Activated T-cell treated with anti-CD3 and anti-CD28 coated beads for 1 hour (primary cell): ENCODE measurements around the gene PNKP.

Experiments used
- DNase-seq: peaks from one replicate; pipeline ENCODE4 v3.0.0-alpha.2; 2020; ENCODE audit warnings: low read depth

The PNKP gene

DNA sequence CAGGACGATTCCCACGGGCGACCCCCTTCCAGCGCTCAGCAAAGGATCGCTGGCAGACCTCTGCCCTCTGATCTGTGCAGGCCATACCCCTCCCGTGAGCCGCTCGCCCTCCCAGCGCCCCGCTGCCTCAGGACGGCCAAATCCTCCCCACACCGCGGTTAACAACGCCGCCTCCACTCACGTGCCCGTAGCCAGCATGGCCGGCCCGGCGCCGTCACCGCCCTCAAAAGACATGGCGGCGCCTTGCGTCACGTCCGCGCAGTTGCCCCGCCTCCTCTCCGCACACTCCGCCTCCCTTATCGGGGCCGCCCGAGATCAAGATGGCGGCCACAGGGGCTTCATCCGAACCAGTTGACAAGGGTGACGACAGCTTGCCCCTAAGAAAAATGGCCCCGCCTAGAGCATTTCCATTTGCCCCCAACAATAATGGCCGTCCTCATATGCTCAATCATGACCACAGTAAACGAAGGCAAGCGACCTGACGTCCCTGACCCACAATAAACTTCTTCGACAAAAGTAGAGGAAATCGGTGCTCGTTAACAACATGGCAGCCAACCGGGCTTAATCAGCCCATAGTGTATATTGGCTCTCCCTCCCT lies 9.1 kb upstream of the PNKP start:
- peak; percentile 96 for DNase-seq

DNA sequence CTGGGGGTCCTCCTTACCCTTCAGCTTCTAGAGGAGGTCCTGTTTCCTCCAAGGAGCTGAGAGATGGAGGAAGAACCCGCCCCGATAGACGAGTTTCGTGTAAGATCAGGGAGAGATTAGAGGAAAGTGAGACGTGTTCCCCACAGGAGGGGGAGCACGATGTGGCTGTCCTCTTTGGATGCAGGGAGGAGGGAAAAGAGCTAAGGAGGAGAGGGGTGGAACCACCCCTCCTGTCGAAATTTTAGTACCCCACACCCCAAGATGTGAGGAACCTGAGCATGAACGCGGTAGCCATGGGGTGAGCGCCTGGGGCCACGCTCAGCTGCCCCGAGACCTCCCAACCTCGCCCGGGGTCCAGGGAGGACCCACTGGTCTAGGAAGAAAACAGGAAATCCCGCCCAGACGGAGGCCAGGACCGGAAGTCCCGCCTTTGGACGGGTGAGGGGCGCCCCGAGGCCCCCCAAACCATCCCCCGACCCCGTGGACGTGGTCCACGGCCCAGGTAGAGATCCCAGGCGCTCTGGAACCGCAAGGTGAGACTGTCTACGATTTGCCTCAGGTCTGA lies 8.6 kb upstream of the PNKP start:
- DNase-seq, result peak; percentile 42

DNA sequence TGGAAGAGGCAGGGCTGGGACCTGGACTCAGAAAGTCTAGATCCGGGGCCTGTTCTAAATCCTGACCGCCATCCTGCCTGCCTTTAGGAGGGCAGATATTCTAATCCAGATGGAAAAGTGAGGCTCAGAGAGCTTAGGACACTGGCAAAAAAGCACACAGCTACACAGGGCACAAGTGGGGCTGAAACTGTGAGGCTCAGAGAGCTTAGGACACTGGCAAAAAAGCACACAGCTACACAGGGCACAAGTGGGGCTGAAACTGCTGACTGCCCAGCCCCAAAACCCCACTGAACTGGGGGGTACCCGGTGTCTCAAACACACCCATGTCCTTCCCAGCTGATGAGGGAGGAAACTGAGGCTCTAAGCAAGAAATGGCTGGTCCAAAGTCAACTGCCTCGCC lies 7.8 kb upstream of the PNKP start:
- DNase-seq, result no peak

DNA sequence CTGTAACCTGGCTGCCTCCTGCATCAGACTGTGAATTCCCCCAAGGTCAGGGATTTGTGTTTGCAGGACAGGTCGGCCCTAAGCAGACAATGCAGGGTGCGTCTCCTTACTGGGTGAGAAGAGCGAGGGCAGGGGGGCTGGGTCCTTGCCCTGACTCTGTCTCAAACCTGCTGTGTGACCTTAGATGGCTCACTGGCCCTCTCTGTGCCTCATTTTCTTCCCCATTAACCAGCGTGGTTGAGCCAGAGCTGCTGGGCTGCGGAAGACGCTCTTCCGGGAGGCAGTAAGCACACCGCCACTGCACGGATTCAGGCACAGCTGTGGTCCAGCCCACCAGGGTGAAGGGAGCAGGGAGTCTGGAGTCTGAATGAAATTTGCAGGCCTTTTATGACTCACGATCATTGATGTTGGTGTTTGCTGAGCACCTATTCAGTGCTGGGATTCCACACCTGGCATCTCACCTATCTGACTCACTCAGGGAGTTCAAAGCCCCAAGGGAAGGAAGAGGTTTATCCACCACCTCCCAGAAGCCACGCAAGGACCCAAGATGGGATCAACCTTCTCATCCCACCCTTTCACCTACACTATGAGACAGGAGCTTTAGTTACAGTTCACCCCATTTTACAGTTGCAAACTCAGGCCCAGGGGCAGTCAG lies 7.3 kb upstream of the PNKP start:
- DNase-seq, result no peak

DNA sequence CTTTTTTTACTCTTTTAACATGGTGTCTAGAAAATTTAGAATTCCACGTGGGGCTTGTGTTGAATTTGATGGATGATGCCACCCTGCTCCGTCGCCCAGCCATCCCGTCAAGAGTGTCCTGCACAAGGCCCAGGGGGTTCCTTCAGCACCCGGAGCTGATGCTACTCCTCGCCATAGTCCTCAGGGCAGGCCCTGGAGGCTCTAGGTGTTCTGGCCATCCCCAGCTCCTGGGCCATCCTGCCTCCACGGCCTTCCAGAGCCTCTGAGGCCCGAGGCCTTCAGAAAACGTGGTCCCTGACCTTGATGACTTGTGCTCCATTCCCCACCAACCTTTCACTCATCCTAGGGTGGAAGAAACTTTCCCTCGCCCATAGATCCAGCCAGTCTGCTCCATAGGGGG lies 6.5 kb upstream of the PNKP start:
- no peak for DNase-seq

DNA sequence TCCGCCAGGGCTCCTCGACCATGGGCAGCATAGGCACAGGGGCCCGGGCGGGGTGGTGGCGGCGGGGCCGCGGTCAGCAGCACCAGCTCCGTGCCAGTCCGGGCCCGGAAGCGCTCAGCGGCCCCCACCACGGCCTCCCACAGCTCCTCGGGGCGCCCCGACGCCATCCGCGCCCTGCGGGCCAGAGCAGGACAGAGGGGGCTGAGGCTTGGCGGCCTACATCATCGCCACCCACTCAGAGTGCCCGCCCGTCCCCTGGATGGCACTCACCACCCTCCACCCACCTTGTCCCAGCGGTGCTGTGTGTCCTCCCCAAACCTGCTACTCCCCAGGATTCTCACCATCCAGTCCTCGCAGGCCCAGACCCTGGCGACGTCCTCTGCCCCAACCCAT lies 5.7 kb upstream of the PNKP start:
- no peak for DNase-seq

DNA sequence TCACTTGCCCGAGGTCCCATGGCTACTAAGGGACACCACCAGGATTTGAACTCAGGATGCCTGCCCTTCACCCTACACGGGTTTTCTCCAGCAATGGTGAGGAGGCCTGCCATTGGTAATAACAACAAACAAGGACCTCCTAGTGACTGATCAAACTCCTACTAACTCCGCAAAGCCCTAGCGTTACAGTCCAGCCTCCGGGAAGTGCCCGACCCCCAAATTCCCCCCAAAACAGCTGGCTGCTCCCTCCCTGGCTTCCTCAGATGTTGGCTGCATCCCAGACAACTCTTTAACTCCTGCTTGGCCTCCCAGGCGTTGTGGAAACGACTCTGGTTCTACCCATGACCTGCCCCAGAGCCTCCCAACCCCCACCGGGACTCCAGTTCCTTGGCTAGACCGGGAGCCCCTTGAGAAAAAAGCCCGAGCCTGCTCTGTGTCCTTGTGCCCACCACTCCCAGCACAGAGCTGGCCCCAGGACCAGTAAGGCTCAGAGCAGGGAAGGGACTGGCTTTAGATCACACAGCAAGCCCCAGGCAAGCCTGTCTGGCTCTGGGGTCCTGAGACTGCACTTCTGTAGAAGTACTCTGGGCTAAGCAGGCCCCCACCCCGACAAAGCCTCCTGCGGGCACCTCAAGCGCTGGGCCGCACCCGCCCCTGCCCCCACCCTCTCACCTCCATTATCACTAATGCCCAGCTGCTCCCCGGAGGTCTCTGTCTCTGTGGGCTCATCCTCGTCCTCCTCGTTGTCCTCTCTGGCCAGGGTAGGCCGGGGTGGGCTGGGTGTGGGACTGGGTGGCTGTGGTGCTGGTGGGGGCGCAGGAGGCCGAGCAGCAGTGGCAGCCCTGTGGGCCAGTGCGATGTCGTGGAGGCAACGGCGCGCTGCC lies 5.1 kb upstream of the PNKP start:
- no peak for DNase-seq

DNA sequence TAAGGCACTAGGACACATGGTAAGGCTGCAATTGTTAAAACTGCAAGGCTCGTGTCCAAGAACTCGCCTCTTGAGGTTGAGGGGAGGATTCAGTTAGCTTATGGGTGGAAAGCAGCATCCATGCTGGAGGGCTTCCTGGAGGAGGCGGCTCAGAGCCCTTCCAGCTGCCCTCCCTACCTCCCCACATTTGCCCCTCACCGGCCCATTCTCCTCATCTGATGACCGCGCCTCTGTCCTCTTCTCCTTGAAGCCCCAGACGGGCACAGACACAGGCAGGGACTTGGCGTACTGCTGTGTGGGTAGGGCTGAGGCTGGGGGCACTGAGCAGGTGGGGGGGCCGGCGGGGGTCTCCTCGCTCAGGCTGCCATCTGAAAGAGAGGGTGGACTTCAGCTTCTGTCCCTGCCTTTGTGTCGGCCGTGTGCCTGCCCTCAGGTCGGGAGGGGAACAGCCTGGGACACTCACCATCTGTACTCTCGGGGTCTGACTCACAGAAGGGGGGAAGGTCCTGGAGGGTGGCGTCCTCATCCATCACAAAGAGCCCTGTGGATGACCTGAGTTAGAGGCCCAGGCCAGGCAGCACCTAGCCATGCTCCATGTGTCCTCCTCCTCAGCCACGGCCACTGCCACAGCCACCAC lies 4.1 kb upstream of the PNKP start:
- no peak for DNase-seq

DNA sequence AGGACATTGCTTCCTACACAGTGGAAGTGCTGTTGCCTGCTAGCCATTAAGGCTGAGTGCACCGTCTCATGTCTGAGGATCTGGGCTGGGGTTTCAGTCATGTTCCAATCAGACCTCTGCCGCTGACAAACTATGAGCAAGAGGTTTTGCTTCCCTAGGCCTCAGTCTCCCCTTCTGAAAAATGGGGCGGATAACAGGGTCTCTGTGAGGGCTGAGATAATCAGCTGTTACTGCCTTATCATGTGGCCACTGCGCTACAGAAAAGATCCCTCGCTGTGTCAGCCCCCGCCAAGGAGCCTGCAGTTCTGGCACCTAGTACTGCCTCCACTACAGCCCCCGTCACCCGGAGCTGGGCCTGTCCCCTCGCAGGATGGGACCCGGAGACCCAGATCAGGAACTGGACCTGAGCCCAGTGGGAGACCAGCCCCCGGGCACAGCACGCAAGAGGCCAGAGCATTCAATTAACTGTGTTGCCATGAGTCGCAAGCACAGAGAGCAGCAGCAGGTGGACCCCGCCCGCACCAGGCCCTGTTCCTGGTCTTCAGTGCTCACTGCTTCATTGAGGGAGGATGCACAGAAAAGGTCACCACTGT lies 3.0 kb upstream of the PNKP start:
- DNase-seq, result no peak

DNA sequence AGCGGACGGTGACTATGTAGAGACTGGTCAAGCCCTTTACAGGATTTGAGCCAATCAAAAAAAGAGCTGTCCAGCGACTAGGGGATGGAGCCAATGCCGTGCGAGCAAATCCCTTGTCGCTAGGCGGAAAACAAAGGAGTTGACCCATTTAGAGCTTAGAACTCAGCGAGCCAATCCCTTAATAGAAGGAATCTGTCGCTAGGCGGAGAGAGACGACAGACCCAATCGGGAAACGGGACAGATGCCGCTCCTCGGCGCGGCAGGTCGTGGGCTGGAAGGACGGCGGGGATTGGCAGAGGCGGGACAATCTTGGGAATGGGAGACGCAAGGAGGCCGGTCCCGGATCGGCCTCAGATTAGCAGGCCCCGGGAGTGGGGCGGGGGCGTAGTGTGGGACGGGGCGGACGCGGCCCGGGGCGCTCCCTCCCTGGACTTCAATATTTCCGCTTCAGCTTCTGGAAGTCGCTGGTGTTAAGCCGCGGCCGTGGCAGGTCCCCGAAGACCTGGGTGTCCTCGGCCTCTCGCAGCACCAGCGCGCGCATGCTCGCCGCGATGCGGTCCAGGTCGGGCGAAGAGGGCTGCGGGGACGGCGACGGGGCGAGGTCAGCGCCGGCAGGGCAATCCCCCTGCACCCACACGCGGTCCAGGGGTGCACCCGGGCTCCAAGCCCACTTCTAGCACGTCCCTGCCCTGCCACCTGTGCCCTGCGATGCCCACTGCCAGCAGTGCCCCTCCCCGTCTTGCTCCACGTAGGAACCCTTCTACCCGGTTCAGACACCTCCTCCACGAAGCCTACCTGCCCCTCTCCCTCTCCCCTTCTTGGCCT lies 2.3 kb upstream of the PNKP start:
- DNase-seq, result peak; percentile 81

DNA sequence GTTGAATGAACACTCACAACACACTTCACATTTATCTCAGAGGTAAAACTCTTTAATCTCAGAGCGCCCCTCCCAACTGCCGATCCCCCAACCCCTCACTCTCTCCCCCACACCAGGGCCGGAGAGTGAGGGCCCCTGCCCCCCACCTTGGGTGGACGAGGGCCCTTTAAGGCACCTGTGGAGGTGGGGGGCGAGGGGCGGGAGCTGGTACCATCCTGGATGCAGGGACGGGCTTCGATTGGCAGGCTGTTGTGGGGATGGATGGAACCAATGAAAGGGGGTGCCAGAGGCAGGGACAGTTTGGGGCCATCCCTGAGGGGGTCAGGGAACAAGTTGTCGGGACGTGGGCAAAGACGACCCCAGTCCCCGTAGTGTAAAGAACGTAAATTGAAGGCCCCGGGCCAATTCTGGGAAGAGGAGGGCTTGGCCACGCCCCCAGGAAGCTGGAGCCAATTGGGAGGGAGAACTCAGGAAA lies 1.7 kb upstream of the PNKP start:
- DNase-seq, result no peak

DNA sequence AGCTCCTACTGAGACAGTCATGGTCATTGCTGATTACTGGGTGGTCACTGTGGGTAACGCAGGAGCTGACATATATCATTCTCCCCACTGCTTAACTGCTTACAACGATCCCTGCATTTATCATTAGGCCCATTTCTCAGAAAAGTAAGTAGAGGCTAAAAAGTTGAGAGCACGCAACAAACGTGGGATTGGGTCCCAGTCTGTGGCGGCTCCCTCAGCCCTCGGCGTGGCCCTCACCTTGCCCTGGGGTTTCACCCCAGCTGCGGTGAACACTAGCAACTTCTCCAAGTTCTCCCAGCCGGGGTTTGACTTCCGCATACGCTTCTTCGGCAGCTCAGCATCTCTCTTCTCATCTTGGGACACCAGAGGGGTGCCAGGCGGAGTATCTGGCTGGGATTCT lies 2.5 kb downstream of the PNKP start:
- DNase-seq, result no peak

DNA sequence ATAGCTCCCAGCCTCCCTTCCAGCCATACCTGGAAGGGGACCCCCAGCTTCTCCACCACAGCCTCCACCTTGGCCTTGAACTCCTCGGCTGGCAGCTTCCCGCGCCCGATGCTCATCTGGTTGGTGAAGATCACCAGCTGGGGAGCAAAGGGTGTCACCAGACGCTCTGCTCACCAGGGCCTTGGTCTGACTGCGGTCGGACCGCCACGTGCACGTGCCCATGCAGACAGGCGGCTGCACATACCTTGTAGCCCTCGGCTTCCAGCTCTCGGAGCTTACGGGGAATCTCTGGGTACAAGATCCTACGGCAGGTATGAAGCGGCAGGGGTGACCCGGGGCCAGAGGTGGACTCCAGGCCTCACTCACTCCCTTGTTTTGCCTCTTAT lies 3.4 kb downstream of the PNKP start:
- no peak for DNase-seq

DNA sequence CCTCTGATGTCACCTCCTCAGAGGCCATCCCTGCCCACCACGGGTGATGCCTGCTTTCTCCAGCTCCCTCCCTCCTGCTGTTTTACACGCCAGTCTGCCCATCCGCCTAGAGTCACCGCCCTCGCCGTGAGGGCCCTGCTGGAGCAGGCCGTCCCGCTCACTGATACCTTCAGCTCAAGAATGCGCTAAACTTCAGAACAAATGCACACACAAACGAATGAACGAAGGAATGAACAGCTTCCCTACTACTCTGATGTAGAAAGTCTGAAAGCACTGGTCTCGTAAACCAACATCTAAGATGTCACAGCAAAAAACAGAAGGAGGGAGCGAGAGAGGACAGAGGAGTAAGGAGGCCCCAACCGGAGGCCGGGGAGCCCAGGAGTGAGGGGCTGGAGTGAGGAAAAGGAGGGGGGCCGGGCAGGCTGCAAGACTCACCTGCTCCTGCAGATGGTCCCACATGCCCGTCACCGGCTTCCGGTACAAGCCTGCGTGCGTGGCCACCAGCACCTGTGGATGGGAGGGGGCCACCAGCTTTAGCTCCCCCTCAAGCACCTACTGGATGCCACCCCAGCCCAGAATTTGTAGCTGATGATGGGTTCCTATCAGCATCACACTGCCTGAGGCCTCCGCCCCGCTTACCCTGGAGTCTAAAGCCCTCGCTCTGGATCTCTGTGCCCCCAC lies 4.0 kb downstream of the PNKP start:
- DNase-seq, result no peak

DNA sequence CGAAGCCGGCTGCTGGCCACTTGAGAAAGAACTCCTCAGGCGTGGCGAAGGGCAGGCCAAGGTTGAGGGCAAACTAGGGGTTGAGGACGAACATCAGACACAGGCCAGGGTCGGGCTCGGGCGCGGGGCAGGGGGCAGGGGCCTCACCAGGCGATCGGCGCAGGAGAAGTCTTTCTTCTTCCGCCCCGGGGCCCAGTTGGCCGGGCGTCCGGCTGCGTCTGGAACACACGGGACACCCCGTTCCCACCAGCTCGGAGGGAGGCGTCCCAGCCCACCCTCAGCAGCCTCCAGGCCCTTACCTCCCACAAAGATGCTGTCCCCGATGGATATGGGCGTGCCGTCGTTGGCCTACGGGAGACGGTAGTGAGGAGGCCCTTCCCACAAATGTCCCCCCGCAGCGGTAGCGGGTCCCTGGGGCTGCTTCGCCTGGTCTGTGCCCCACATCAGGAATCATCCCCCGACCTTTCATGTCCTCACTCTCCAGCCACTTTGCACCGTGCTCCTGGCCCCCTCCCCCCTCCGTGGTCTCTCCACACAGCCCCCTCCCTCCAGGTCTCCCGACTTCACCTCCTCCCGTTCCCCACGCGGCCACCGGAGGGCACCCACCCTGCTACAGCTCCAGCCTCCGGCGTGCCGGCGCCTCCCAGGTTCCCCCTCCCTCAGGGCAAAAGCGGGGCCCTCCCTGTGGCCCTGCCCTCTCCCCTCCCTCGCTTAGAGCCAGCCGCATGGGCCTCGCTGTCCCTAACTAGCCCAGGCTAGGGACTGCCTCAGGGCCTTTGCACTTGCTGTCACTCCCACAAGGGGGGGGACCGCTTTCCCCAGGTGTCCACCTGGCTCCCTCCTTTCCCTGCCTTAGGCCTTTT lies 4.8 kb downstream of the PNKP start:
- DNase-seq, result no peak

DNA sequence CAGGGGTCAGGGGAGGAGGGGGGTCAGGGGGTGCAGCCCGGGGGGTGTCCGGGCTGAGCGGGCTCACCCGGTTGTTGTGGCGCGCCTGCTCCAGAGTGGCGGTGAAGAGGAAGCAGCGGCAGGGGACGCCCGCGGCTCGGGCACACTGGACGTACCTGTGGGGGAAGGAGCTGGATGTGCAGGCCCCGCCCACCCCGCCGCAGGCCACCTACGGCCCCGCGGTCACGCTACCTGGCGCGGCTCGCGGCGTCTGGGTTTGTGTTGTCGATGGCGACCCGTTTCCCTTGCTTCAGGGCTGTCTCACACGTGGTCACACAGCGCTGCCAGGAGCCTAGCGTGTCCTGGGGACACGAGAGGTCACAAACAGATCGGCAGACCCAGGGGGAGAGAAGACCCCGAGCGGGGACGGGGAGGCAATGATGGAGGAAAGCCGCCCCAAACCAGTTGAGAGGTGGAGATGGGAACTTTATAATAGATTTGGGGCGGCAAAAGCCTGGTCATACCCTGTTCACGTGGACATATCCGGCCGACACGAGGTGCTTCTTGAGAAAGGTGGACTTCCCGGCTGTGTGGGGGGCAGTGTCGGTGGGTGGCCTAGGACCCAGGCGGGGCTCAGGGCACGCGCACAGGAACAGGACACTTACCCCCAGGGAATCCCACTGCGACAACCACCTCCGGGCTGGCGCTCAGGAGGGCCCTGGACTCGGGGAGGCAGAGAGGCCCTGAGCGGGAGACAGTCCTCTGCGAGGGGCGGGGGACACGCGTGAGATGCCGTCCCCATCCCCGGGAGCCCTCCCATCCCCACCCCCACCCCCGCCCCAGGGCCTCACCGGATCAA lies 5.6 kb downstream of the PNKP start:
- DNase-seq, result no peak

DNA sequence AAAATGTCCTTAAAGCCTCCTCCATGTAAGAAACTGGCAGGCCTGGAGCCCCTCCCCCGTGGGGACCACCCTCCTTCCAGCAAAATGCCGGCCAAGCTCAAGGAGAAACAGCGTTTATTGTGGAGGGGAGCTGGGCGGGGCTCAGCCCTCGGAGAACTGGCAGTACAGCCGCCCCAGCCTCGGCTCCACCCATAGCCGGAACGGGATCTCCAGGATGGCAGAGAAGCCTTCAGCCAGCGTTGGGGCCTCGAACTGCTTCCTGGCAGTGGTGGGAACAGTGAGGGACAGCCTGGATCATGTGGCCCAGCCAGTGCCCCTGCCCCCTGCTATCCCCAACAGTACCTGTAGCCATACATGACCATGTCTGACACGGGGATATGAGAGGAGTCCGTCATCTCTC lies 6.3 kb downstream of the PNKP start:
- no peak for DNase-seq

DNA sequence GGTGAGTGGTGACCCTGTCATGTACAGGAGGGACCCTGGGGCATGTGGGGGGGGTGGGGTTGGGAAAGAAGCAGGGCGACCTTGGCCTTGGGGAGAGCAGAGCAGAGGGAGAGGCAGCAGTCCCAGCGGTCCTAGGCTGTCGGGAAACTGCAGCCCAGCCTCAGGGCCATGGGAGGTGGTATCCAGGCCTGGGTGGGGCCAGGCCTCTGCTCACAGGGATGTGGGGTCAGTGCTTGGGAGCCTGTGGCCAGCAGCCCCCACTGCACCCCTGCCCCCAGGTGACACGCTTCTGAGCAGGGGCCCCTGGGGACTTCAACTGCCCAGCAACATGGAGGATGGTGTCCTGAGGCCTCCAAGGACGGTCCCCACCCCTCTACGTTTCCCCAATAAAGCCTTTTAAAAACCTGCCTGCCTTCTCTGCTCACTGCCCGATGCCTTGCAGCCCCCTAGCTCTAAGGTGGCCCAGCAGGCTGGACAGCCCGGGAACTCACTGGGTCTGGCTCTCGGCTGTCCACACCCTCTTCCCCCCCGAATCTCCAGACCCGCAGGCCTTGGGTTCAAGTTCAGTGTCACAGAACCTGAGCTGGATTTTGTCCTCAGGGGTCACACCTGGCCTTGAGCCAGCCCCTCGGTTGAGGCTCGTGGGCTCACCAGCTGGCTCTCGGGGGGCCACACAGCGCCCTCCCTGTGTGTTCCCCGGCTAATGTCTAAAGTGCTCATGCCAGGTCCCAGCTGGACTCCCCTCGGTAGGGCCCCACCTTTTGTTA lies 6.9 kb downstream of the PNKP start:
- DNase-seq, result no peak
